Measurements from ENCODE around the gene MVB12B. TPM values are rescaled to one million over a fixed set of nuclear protein-coding genes. Genes with fewer than 3 reads are reported as not detected.
A peak's percentile ranks its signal among the peaks of the same experiment; 100 is the strongest.

Gene MVB12B
- total and polyA plus RNA-seq, 2 of the 4 experiments (the other 2 are of a cell fraction), result 2.0 to 4.0 TPM

DNA sequence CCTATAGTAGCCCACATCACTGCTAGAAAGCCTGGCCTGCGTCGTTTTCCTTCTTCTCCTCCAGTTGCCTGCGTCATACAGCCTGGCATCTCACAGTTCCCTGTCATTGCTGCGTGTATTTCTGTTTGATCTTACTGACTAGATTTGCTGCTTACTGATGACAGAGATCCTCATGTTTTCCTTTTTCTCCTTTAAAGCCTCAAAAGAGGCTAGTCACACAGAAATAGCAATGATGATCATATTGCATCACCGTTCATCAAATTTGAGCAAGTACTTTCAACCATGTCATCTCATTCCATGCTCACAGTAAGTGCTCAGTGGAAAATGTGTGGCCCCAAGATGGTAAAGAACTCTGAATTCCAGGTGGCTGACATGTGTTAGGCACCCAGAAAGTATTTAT is 76.8 kb downstream of the MVB12B start:
- Histone ChIP-seq H3K9me1 (ENCODE audit: insufficient read depth, low read length) (no peaks in the 10 kb centered on the region), H3K79me1 (ENCODE audit: low read depth in 1 of 2, low read length in 2 of 2) (no peaks in the 10 kb centered on the region), H3K27me3 (ENCODE audit: control insufficient read depth, insufficient read depth, low read length) (no peaks in the 10 kb centered on the region), H2AFZ (replicated peaks; ENCODE audit: low read length, poor library complexity) (peak overlapping the region; percentile 28), H3K4me1 (ENCODE audit: control insufficient read depth, insufficient read depth, low read length) (peaks cover 5% of the 10 kb centered on the region), H2AK9ac (replicated peaks; ENCODE audit: low read depth, low read length, poor library complexity) (no peak overlapping the region), H2BK15ac (ENCODE audit: low read depth, low read length) (no peak overlapping the region), H3K27ac (ENCODE audit: insufficient read depth, low read length) (no peak overlapping the region), H2AK5ac (ENCODE audit: low read depth, low read length) (no peak overlapping the region), H3K4ac (ENCODE audit: low read depth, low read length) (no peak overlapping the region), H3K9me3 (ENCODE audit: control insufficient read depth, insufficient read depth, low read length) (no peaks in the 10 kb centered on the region), H2BK20ac (ENCODE audit: low read depth, low read length) (no peak overlapping the region), H3K9ac (ENCODE audit: low read depth, low read length) (no peak overlapping the region), H4K91ac (ENCODE audit: insufficient read depth, low read depth, low read length) (no peak overlapping the region), H3K14ac (replicated peaks; ENCODE audit: low read depth, low read length) (no peak overlapping the region), H4K5ac (ENCODE audit: low read depth, low read length) (no peak overlapping the region), H3K4me2 (ENCODE audit: low read depth, low read length) (no peak overlapping the region), H3K4me3 (ENCODE audit: insufficient read depth, low read depth, low read length) (no peak overlapping the region), H3K18ac (ENCODE audit: low read depth, low read length) (no peak overlapping the region), H4K20me1 (ENCODE audit: insufficient read depth, low read length) (no peaks in the 10 kb centered on the region), H2BK5ac (ENCODE audit: low read depth, low read length, poor library complexity, severe bottlenecking) (no peak overlapping the region), H4K8ac (ENCODE audit: low read depth in 2 of 2, low read length in 2 of 2) (no peak overlapping the region), H3K36me3 (ENCODE audit: control insufficient read depth, insufficient read depth, low read length) (peaks cover 1% of the 10 kb centered on the region; the same call in 1 of the 2 replicates), H2BK120ac (ENCODE audit: low read depth, low read length) (no peak overlapping the region), H3K23ac (ENCODE audit: low read depth, low read length) (no peak overlapping the region), H3K56ac (ENCODE audit: extremely low read depth, insufficient read depth, low read length) (no peak overlapping the region)
- CTCF ChIA-PET, result no interaction called here
- ATAC-seq (ENCODE audit: low read depth) (no peak), DNase-seq (peak; percentile 5)
- TF ChIP-seq ELK1 (IDR thresholded peaks at IDR 0.05; ENCODE audit: borderline replicate concordance, low read depth, low read length) (no peak), BHLHE40 (IDR thresholded peaks at IDR 0.05; ENCODE audit: low read depth, low read length) (no peak), CEBPB (IDR thresholded peaks at IDR 0.05; ENCODE audit: low read depth, low read length) (peak; percentile 73), POLR2A (IDR thresholded peaks at IDR 0.05; ENCODE audit: low read depth, low read length) (no peak), RFX5 (IDR thresholded peaks at IDR 0.05; ENCODE audit: low read depth, low read length) (no peak)
- dilution Hi-C loops (cut with HindIII; ENCODE audit: low sequenced_read_pairs, unreplicated experiment), result no loop called here
- POLR2A ChIA-PET (ENCODE audit: unreplicated experiment), result no interaction called here
- in situ Hi-C loops (cut with MboI; ENCODE audit: low sequenced_read_pairs), result no loop called here
- intact Hi-C loops (cut with micrococcal nuclease), result no loop called here
- 92% methylated on average over 2 of the region's 5 CpGs; no CpG with 5 or more reads in 1 of the 2 experiments for WGBS, 2 experiments (ENCODE audit: extremely low coverage in 2 of 2, insufficient read length in 1 of 2)
- no TSS peak for BruUV-seq (replicated peaks)
